MM.1S (cell line): Measurements from ENCODE around the gene NRG3.

Source experiments
- DNase-seq: peaks from one replicate; pipeline ENCODE4 v3.0.0-alpha.2; 2015
- H2AFZ ChIP-seq: fragments of 300-600 bp; sonication (generic); 2 replicates; pipeline ENCODE4 v1.6.0; 2016; ENCODE audit warnings: antibody characterized with exemption, low read length
- H3F3A ChIP-seq: fragments of 300-600 bp; sonication (generic); 2 replicates; pipeline ENCODE4 v1.6.1; 2016; ENCODE audit warnings: mild to moderate bottlenecking, antibody characterized with exemption, low read length, moderate library complexity, mixed read lengths; ENCODE audit not compliant: insufficient read depth
- H3K27ac ChIP-seq: fragments of 300-600 bp; sonication (generic); 2 replicates; pipeline ENCODE4 v1.5.1; 2016; ENCODE audit warnings: mild to moderate bottlenecking, low read length
- H3K27me3 ChIP-seq: fragments of 300-600 bp; sonication (generic); replicated peaks from 2 replicates; pipeline ENCODE4 v1.6.0; 2016; ENCODE audit warnings: low read length; ENCODE audit not compliant: insufficient read depth
- H3K36me3 ChIP-seq: fragments of 300-600 bp; sonication (generic); replicated peaks from 2 replicates; pipeline ENCODE4 v1.6.1; 2016; ENCODE audit warnings: mild to moderate bottlenecking, low read length, mixed read lengths; ENCODE audit not compliant: insufficient read depth
- H3K4me1 ChIP-seq: fragments of 300-600 bp; sonication (generic); 2 replicates; pipeline ENCODE4 v1.6.1; 2016; ENCODE audit warnings: low read length, mixed read lengths
- H3K4me2 ChIP-seq: fragments of 300-600 bp; sonication (generic); 2 replicates; pipeline ENCODE4 v1.6.0; 2016; ENCODE audit warnings: low read depth, low read length
- H3K4me3 ChIP-seq: fragments of 300-600 bp; sonication (generic); 2 replicates; pipeline ENCODE4 v1.5.1; 2016; ENCODE audit warnings: low read length, mixed read lengths
- H3K79me2 ChIP-seq: fragments of 300-600 bp; sonication (generic); 2 replicates; pipeline ENCODE4 v1.6.1; 2016; ENCODE audit warnings: mixed run types, low read length, mixed read lengths
- H3K9ac ChIP-seq: fragments of 300-600 bp; sonication (generic); 2 replicates; pipeline ENCODE4 v1.6.1; 2016; ENCODE audit warnings: low read length, mixed read lengths
- H3K9me2 ChIP-seq: fragments of 300-600 bp; sonication (generic); replicated peaks from 2 replicates; pipeline ENCODE4 v1.6.1; 2016; ENCODE audit warnings: mild to moderate bottlenecking, low read length, mixed read lengths; ENCODE audit not compliant: insufficient read depth
- H3K9me3 ChIP-seq: fragments of 300-600 bp; sonication (generic); replicated peaks from 2 replicates; pipeline ENCODE4 v1.6.1; 2016; ENCODE audit warnings: mild to moderate bottlenecking, low read length, mixed read lengths; ENCODE audit not compliant: insufficient read depth
- H4K20me1 ChIP-seq: fragments of 300-600 bp; sonication (generic); 2 replicates; pipeline ENCODE4 v1.6.1; 2016; ENCODE audit warnings: mild to moderate bottlenecking, low read length, moderate library complexity, mixed read lengths; ENCODE audit not compliant: insufficient read depth
- EZH2 ChIP-seq: fragments of 300-600 bp; sonication (generic); optimal IDR thresholded peaks from 2 replicates; pipeline ENCODE3; 2017; ENCODE audit warnings: low read depth, mild to moderate bottlenecking, antibody characterized with exemption, low read length, mixed read lengths
- EZH2phosphoT487 ChIP-seq: fragments of 300-600 bp; sonication (generic); IDR thresholded peaks from 2 replicates; pipeline ENCODE4 v1.6.1; 2018; ENCODE audit warnings: antibody characterized with exemption, low read length
- TF ChIP-seq, protein P1 (sequence below): fragments of 300-600 bp; sonication (generic); IDR thresholded peaks from 2 replicates; pipeline ENCODE4 v1.5.1; 2016; ENCODE audit warnings: antibody characterized with exemption, low read length, mixed read lengths

The NRG3 gene

DNA sequence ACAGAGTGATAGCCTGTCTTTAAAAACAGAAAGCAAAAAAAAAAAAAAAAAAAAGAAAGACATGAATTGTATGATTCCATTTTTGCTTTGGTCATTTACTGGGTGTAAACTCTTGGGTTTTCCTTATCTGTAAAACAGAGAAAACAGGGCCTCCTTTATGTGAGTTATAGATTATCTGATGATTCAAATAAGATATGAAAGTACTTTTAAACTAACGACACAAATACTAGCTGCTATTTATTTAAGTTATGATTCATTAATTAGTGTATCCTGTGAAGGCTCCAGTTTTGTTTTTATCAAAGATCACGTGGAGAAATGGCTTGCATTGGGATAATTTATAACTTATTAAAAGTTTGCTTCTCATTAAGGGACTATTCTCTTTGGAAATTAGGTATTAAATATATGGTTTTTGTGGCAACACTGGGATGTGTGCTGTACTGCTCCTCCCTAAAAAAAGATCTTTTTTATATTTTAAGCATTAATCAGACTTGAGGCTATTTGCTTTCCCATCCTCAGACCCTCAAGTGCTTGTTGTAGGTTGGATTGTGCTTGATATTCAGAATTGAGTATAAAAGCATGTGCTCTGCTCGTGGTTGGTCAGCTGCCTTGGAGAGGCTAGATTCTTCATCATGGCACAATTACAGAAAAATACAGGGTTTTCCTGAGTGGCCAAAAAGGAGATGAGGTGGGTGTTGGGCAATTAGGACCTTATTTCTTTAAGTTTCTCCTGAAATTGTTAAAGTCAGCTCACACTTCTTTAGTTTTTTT lies 39.9 kb downstream of the NRG3 start:
- Histone ChIP-seq H3K9me2 (no peaks in the 10 kb centered on the region), H3K79me2 (peaks cover 22% of the 10 kb centered on the region), H3K4me1 (no peaks in the 10 kb centered on the region), H2AFZ (no peak overlapping the region), H4K20me1 (no peaks in the 10 kb centered on the region), H3K27ac (no peak overlapping the region), H3K9me3 (no peaks in the 10 kb centered on the region), H3K27me3 (no peaks in the 10 kb centered on the region), H3K9ac (no peak overlapping the region), H3F3A (no peaks in the 10 kb centered on the region), H3K4me2 (no peak overlapping the region), H3K36me3 (no peaks in the 10 kb centered on the region), H3K4me3 (no peak overlapping the region)
- DNase-seq, result no peak
- TF ChIP-seq, protein P1, sequence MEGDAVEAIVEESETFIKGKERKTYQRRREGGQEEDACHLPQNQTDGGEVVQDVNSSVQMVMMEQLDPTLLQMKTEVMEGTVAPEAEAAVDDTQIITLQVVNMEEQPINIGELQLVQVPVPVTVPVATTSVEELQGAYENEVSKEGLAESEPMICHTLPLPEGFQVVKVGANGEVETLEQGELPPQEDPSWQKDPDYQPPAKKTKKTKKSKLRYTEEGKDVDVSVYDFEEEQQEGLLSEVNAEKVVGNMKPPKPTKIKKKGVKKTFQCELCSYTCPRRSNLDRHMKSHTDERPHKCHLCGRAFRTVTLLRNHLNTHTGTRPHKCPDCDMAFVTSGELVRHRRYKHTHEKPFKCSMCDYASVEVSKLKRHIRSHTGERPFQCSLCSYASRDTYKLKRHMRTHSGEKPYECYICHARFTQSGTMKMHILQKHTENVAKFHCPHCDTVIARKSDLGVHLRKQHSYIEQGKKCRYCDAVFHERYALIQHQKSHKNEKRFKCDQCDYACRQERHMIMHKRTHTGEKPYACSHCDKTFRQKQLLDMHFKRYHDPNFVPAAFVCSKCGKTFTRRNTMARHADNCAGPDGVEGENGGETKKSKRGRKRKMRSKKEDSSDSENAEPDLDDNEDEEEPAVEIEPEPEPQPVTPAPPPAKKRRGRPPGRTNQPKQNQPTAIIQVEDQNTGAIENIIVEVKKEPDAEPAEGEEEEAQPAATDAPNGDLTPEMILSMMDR, result no peak
- TF ChIP-seq EZH2phosphoT487, result no peak
- TF ChIP-seq EZH2, result no peak

GRCh38 chr10:81915504-81915897 lies 40.5 kb downstream of the NRG3 start:
- H3K4me2 ChIP-seq, result no peak overlapping the region
- H3K9me2 ChIP-seq, result no peaks in the 10 kb centered on the region
- no peak overlapping the region for H3K9ac ChIP-seq
- no peak overlapping the region for H3K27ac ChIP-seq
- H4K20me1 ChIP-seq, result no peaks in the 10 kb centered on the region
- H3F3A ChIP-seq, result no peaks in the 10 kb centered on the region
- no peak for DNase-seq
- no peaks in the 10 kb centered on the region for H3K36me3 ChIP-seq
- H2AFZ ChIP-seq, result no peak overlapping the region
- no peaks in the 10 kb centered on the region for H3K4me1 ChIP-seq
- H3K27me3 ChIP-seq, result no peaks in the 10 kb centered on the region
- TF ChIP-seq EZH2phosphoT487 (no peak), EZH2 (no peak)
- TF ChIP-seq, protein P1, result no peak
- no peak overlapping the region for H3K4me3 ChIP-seq
- H3K79me2 ChIP-seq, result peaks cover 22% of the 10 kb centered on the region
- H3K9me3 ChIP-seq, result no peaks in the 10 kb centered on the region

- H3K79me2 ChIP-seq, result peaks cover 9% of the 10 kb centered on the region; the same call in 1 of the 2 replicates
- H3K9ac ChIP-seq, result no peak overlapping the region
- no peaks in the 10 kb centered on the region for H4K20me1 ChIP-seq
- no peaks in the 10 kb centered on the region for H3K9me2 ChIP-seq
- H2AFZ ChIP-seq, result no peak overlapping the region
- H3K4me1 ChIP-seq, result no peaks in the 10 kb centered on the region
- no peaks in the 10 kb centered on the region for H3K9me3 ChIP-seq
- H3K27ac ChIP-seq, result no peak overlapping the region
- H3F3A ChIP-seq, result no peaks in the 10 kb centered on the region
- no peak for DNase-seq
- TF ChIP-seq EZH2, result no peak
- TF ChIP-seq, protein P1, result no peak
- TF ChIP-seq EZH2phosphoT487, result no peak
- H3K4me2 ChIP-seq, result no peak overlapping the region
- H3K36me3 ChIP-seq, result no peaks in the 10 kb centered on the region
- no peaks in the 10 kb centered on the region for H3K27me3 ChIP-seq
- no peak overlapping the region for H3K4me3 ChIP-seq
These were observed 42.7 kb downstream of the NRG3 start for GRCh38 chr10:81917666-81918065.
